Measurements from ENCODE around the gene ARHGAP42.

Gene ARHGAP42

GRCh38 chr11:100925935-100926334 is 238.8 kb downstream of the ARHGAP42 start:
- no peak for DNase-seq

- DNase-seq, result no peak
These were observed 240.5 kb downstream of the ARHGAP42 start for GRCh38 chr11:100927579-100927978.

GRCh38 chr11:100928426-100928825 is 241.3 kb downstream of the ARHGAP42 start:
- DNase-seq, result no peak

- DNase-seq, result no peak
These were observed 242.3 kb downstream of the ARHGAP42 start for GRCh38 chr11:100929377-100929776.

GRCh38 chr11:100930185-100930778 is 243.2 kb downstream of the ARHGAP42 start:
- peak in 1 of 14 donors; percentile 13 for DNase-seq

GRCh38 chr11:100932474-100933100 is 245.5 kb downstream of the ARHGAP42 start:
- DNase-seq, result no peak

GRCh38 chr11:100936781-100937180 is 249.7 kb downstream of the ARHGAP42 start:
- no peak for DNase-seq

- DNase-seq, result no peak
These were observed 252.5 kb downstream of the ARHGAP42 start for GRCh38 chr11:100939571-100939970.

GRCh38 chr11:100940111-100940510 is 253.0 kb downstream of the ARHGAP42 start:
- no peak for DNase-seq

GRCh38 chr11:100941033-100941432 is 253.9 kb downstream of the ARHGAP42 start:
- DNase-seq, result no peak

GRCh38 chr11:100942016-100942415 is 254.9 kb downstream of the ARHGAP42 start:
- DNase-seq, result no peak

- DNase-seq, result no peak
These were observed 261.8 kb downstream of the ARHGAP42 start for GRCh38 chr11:100948936-100949335.

- no peak for DNase-seq
These were observed 262.4 kb downstream of the ARHGAP42 start for GRCh38 chr11:100949443-100949842.

GRCh38 chr11:100955318-100955717 is 268.2 kb downstream of the ARHGAP42 start:
- DNase-seq, result no peak

GRCh38 chr11:100956351-100956750 is 269.3 kb downstream of the ARHGAP42 start:
- no peak for DNase-seq

- no peak for DNase-seq
These were observed 270.4 kb downstream of the ARHGAP42 start for GRCh38 chr11:100957499-100957898.

GRCh38 chr11:100961633-100962032 is 274.5 kb downstream of the ARHGAP42 start:
- DNase-seq, result no peak

- DNase-seq, result no peak
These were observed 276.3 kb downstream of the ARHGAP42 start for GRCh38 chr11:100963375-100963774.

GRCh38 chr11:100964435-100964834 is 277.3 kb downstream of the ARHGAP42 start:
- DNase-seq, result no peak

GRCh38 chr11:100965346-100965745 is 278.3 kb downstream of the ARHGAP42 start:
- DNase-seq, result no peak

GRCh38 chr11:100966366-100966765 is 279.3 kb downstream of the ARHGAP42 start:
- DNase-seq, result no peak

- DNase-seq, result no peak
These were observed 281.9 kb downstream of the ARHGAP42 start for GRCh38 chr11:100969008-100969407.

- no peak for DNase-seq
These were observed 283.4 kb downstream of the ARHGAP42 start for GRCh38 chr11:100970283-100971164.

- no peak for DNase-seq
These were observed 285.0 kb downstream of the ARHGAP42 start for GRCh38 chr11:100972046-100972445.
